Suprapubic skin (tissue), 4 donors: ENCODE results near the gene WDR46.
"Not testable (repeated sequence)": the region's sequence is repeated elsewhere in the genome, so short reads cannot be mapped to it uniquely, and the experiment has no call there.

Experiments
- POLR2A ChIP-seq, 2 donors: fragments of 450-650 bp; IDR thresholded peaks; one replicate each; pipeline ENCODE4 v1.6.1; 2017; ENCODE audit warnings: antibody characterized with exemption in 2 of 2, mild to moderate bottlenecking in 2 of 2, moderate library complexity in 2 of 2
- POLR2AphosphoS5 ChIP-seq, 3 donors: sonication (generic); formaldehyde crosslinking; IDR thresholded peaks; one replicate each; pipeline ENCODE4 v1.6.1; 2017; ENCODE audit warnings: antibody characterized with exemption in 3 of 3
- TF ChIP-seq, protein P1 (sequence below), 2 donors: fragments of 200-600 bp in 1 of 2; fragments of 450-650 bp in 1 of 2; sonication (generic) in 1 of 2; IDR thresholded peaks; one replicate each; pipeline ENCODE4 v1.5.1; 2016 to 2019; ENCODE audit warnings: antibody characterized with exemption in 2 of 2, mild to moderate bottlenecking in 1 of 2, moderate library complexity in 1 of 2

DNA sequence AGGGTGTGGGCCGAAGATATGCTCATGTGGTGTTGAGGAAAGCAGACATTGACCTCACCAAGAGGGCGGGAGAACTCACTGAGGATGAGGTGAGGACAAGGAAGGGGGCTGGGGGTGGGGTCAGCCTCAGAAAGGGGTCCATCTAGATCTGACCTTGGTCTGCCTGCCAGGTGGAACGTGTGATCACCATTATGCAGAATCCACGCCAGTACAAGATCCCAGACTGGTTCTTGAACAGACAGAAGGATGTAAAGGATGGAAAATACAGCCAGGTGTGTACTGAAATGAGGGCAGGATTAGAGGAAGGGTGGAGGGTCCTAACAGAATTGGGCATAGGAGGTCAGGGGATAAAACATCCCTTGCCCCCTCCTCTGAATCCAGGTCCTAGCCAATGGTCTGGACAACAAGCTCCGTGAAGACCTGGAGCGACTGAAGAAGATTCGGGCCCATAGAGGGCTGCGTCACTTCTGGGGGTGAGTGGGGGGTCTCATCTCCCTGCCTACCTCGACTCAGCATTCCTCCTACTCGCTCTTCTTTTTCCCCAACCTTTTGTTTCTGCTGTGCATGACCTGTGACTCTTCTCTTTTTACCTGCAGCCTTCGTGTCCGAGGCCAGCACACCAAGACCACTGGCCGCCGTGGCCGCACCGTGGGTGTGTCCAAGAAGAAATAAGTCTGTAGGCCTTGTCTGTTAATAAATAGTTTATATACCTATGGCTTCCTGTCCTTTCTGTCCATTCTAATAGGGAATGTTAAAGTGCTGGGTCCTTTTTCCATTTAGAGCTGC is 13.1 kb downstream of the WDR46 start:
- not testable (repeated sequence) for TF ChIP-seq POLR2A, POLR2AphosphoS5 (IDR thresholded peaks at IDR 0.05)
- TF ChIP-seq, protein P1, sequence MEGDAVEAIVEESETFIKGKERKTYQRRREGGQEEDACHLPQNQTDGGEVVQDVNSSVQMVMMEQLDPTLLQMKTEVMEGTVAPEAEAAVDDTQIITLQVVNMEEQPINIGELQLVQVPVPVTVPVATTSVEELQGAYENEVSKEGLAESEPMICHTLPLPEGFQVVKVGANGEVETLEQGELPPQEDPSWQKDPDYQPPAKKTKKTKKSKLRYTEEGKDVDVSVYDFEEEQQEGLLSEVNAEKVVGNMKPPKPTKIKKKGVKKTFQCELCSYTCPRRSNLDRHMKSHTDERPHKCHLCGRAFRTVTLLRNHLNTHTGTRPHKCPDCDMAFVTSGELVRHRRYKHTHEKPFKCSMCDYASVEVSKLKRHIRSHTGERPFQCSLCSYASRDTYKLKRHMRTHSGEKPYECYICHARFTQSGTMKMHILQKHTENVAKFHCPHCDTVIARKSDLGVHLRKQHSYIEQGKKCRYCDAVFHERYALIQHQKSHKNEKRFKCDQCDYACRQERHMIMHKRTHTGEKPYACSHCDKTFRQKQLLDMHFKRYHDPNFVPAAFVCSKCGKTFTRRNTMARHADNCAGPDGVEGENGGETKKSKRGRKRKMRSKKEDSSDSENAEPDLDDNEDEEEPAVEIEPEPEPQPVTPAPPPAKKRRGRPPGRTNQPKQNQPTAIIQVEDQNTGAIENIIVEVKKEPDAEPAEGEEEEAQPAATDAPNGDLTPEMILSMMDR (IDR thresholded peaks at IDR 0.05): not testable (repeated sequence)
